ENCODE measurements around the gene CDC34. TPM values are rescaled to one million over a fixed set of nuclear protein-coding genes. Genes with fewer than 3 reads are reported as not detected.
A peak's percentile ranks its signal among the peaks of the same experiment; 100 is the strongest.

Gene CDC34
- total RNA-seq, 2 experiments from 2014 or later: 58.3 to 58.9 TPM

GRCh38 chr19:535017-535835 lies 3.7 kb downstream of the CDC34 start:
- no peak overlapping the region for H3K27ac Mint-ChIP-seq
- no peak overlapping the region for H3K4me3 Mint-ChIP-seq
- no peaks in the 10 kb centered on the region for H3K27me3 Mint-ChIP-seq
- peaks cover 4% of the 10 kb centered on the region for H3K36me3 Mint-ChIP-seq
- H3K9me3 Mint-ChIP-seq (ENCODE audit: low read depth): no peaks in the 10 kb centered on the region
- CTCF ChIA-PET: interaction anchor here (0.8 kb wide), 1 partner anchor 28 kb away, joined by 3 read pairs; the partner anchor contains the start of gene TPGS1
- no peak for ATAC-seq
- DNase-seq: no peak
- H3K4me1 Mint-ChIP-seq: peaks cover 15% of the 10 kb centered on the region

- ATAC-seq (no peak), DNase-seq (no peak)
- Mint-ChIP-seq H3K27ac (no peak overlapping the region), H3K27me3 (no peaks in the 10 kb centered on the region), H3K4me3 (no peak overlapping the region), H3K9me3 (ENCODE audit: low read depth) (no peaks in the 10 kb centered on the region), H3K4me1 (peaks cover 14% of the 10 kb centered on the region), H3K36me3 (peaks cover 4% of the 10 kb centered on the region)
- CTCF ChIA-PET: no interaction called here
Measured at GRCh38 chr19:536031-536880, 4.7 kb downstream of the CDC34 start.

- no peak overlapping the region for H3K27ac Mint-ChIP-seq
- peaks cover 4% of the 10 kb centered on the region for H3K36me3 Mint-ChIP-seq
- no peaks in the 10 kb centered on the region for H3K9me3 Mint-ChIP-seq (ENCODE audit: low read depth)
- H3K4me1 Mint-ChIP-seq: peaks cover 14% of the 10 kb centered on the region
- no peak for ATAC-seq
- DNase-seq: no peak
- H3K4me3 Mint-ChIP-seq: no peak overlapping the region
- CTCF ChIA-PET: no interaction called here
- no peaks in the 10 kb centered on the region for H3K27me3 Mint-ChIP-seq
Measured at GRCh38 chr19:536881-537404, 5.4 kb downstream of the CDC34 start.

- DNase-seq (no peak), ATAC-seq (no peak)
- Mint-ChIP-seq H3K27ac (no peak overlapping the region), H3K9me3 (ENCODE audit: low read depth) (no peaks in the 10 kb centered on the region), H3K27me3 (no peaks in the 10 kb centered on the region), H3K36me3 (peaks cover 6% of the 10 kb centered on the region), H3K4me3 (no peak overlapping the region), H3K4me1 (peaks cover 13% of the 10 kb centered on the region)
- CTCF ChIA-PET: interaction anchor here (0.6 kb wide), 1 partner anchor 48 kb away, joined by 3 read pairs; no protein-coding TSS in a partner anchor
Measured at GRCh38 chr19:538641-539428, 7.3 kb downstream of the CDC34 start.

- ATAC-seq (no peak), DNase-seq (no peak)
- CTCF ChIA-PET: no interaction called here
- Mint-ChIP-seq H3K27ac (no peak overlapping the region), H3K36me3 (peaks cover 6% of the 10 kb centered on the region), H3K4me1 (peaks cover 15% of the 10 kb centered on the region), H3K9me3 (ENCODE audit: low read depth) (no peaks in the 10 kb centered on the region), H3K4me3 (no peak overlapping the region), H3K27me3 (no peaks in the 10 kb centered on the region)
Measured at GRCh38 chr19:539429-540030, 8.0 kb downstream of the CDC34 start.

GRCh38 chr19:540867-541637 lies 9.5 kb downstream of the CDC34 start:
- Mint-ChIP-seq H3K9me3 (ENCODE audit: low read depth) (no peaks in the 10 kb centered on the region), H3K36me3 (peaks cover 6% of the 10 kb centered on the region), H3K27ac (no peak overlapping the region), H3K4me1 (peaks cover 20% of the 10 kb centered on the region), H3K27me3 (no peaks in the 10 kb centered on the region), H3K4me3 (no peak overlapping the region)
- CTCF ChIA-PET: interaction anchor here (0.5 to 2.7 kb wide), 2 partner anchors 19 to 30 kb away, joined by 3 to 8 read pairs; no protein-coding TSS in a partner anchor
- ATAC-seq: no peak
- no peak for DNase-seq

GRCh38 chr19:541699-542098 lies 10.1 kb downstream of the CDC34 start:
- ATAC-seq (no peak), DNase-seq (no peak)
- no peaks in the 10 kb centered on the region for H3K27me3 Mint-ChIP-seq
- H3K36me3 Mint-ChIP-seq: peaks cover 6% of the 10 kb centered on the region
- H3K4me1 Mint-ChIP-seq: peaks cover 20% of the 10 kb centered on the region
- no peaks in the 10 kb centered on the region for H3K9me3 Mint-ChIP-seq (ENCODE audit: low read depth)
- CTCF ChIA-PET: interaction anchor here (0.6 to 3.7 kb wide), 3 partner anchors 10 to 62 kb away, joined by 3 to 18 read pairs (median 8); partner anchors contain the start of gene CDC34
- no peak overlapping the region for H3K4me3 Mint-ChIP-seq
- H3K27ac Mint-ChIP-seq: no peak overlapping the region

GRCh38 chr19:542173-542866 lies 10.8 kb downstream of the CDC34 start:
- no peaks in the 10 kb centered on the region for H3K27me3 Mint-ChIP-seq

GRCh38 chr19:543910-544608 lies 12.5 kb downstream of the CDC34 start, which contains the start of gene GZMM:
Gene GZMM (plus strand): TSS chr19:544053. CDS start chr19:544072, 19 bp downstream.
- Mint-ChIP-seq H3K9me3 (ENCODE audit: low read depth) (no peaks in the 10 kb centered on the region), H3K4me1 (peaks cover 20% of the 10 kb centered on the region), H3K27ac (peak within 1 kb of the TSS; percentile 91), H3K36me3 (peaks cover 2% of the 10 kb centered on the region), H3K27me3 (no peaks in the 10 kb centered on the region), H3K4me3 (peak within 1 kb of the TSS; percentile 83)
- ATAC-seq: peak; percentile 94
- CTCF ChIA-PET: interaction anchor here (1.1 to 3.7 kb wide), 3 partner anchors 12 to 38 kb away, joined by 5 to 18 read pairs (median 5); partner anchors contain the start of gene CDC34
- peak; percentile 85 for DNase-seq

More at GRCh38 chr19:542173-542866, 10.8 kb downstream of the CDC34 start:
- no peak overlapping the region for H3K4me3 Mint-ChIP-seq
- CTCF ChIA-PET: interaction anchor here (0.6 to 3.7 kb wide), 4 partner anchors 10 to 63 kb away, joined by 3 to 18 read pairs (median 6); partner anchors contain the start of gene CDC34
- H3K36me3 Mint-ChIP-seq: peaks cover 4% of the 10 kb centered on the region
- ATAC-seq: no peak
- H3K27ac Mint-ChIP-seq: no peak overlapping the region
- no peaks in the 10 kb centered on the region for H3K9me3 Mint-ChIP-seq (ENCODE audit: low read depth)
- peaks cover 20% of the 10 kb centered on the region for H3K4me1 Mint-ChIP-seq
- DNase-seq: no peak

GRCh38 chr19:547117-547516 lies 15.6 kb downstream of the CDC34 start:
- H3K4me1 Mint-ChIP-seq: peaks cover 20% of the 10 kb centered on the region
- DNase-seq (no peak), ATAC-seq (no peak)
- no peak overlapping the region for H3K4me3 Mint-ChIP-seq
- H3K27ac Mint-ChIP-seq: no peak overlapping the region
- no peaks in the 10 kb centered on the region for H3K9me3 Mint-ChIP-seq (ENCODE audit: low read depth)
- CTCF ChIA-PET: no interaction called here
- H3K36me3 Mint-ChIP-seq: peaks cover 2% of the 10 kb centered on the region
- no peaks in the 10 kb centered on the region for H3K27me3 Mint-ChIP-seq
